Measurements from ENCODE around the gene EXOSC1. TPM values are rescaled to one million over a fixed set of nuclear protein-coding genes. Genes with fewer than 3 reads are reported as not detected.

EXOSC1 gene
- total and polyA plus RNA-seq, 2 of the 13 experiments (the other 11 are each of a cell fraction or from before 2014, with no cell fraction given): 36.3 to 39.9 TPM

GRCh38 chr10:97411406-97411805 is 34.4 kb downstream of the EXOSC1 start (continued):
- TF ChIP-seq MEIS1 (CRISPR knock-in tag; IDR thresholded peaks at IDR 0.05; ENCODE audit: borderline replicate concordance) (no peak), ZNF317 (CRISPR knock-in tag; IDR thresholded peaks at IDR 0.05) (no peak), SALL1 (CRISPR knock-in tag; IDR thresholded peaks at IDR 0.05) (peak; percentile 54), TCF7L2 (IDR thresholded peaks at IDR 0.05; ENCODE audit: low read depth, low read length) (no peak), ZNF430 (CRISPR knock-in tag; IDR thresholded peaks at IDR 0.05) (0 out of 2 replicates have a peak, but pooled peaks have one; percentile 23), MIER2 (CRISPR knock-in tag; IDR thresholded peaks at IDR 0.05) (0 out of 2 replicates have a peak, but pooled peaks have one; percentile 26), RARA (CRISPR knock-in tag; IDR thresholded peaks at IDR 0.05) (peak; percentile 84), TARDBP (CRISPR knock-in tag; IDR thresholded peaks at IDR 0.05) (0 out of 2 replicates have a peak, but pooled peaks have one; percentile 42), RCOR2 (CRISPR knock-in tag; IDR thresholded peaks at IDR 0.05) (0 out of 2 replicates have a peak, but pooled peaks have one; percentile 48), ARID5B (CRISPR knock-in tag; IDR thresholded peaks at IDR 0.05) (peak; percentile 59), ZSCAN22 (CRISPR knock-in tag; IDR thresholded peaks at IDR 0.05) (peak; percentile 95), SAP130 (CRISPR knock-in tag; IDR thresholded peaks at IDR 0.05; ENCODE audit: low read depth) (peak; percentile 54; the same call in 1 of the 2 replicates), HDAC2 (CRISPR knock-in tag; IDR thresholded peaks at IDR 0.05) (peak; percentile 38; the same call in 1 of the 2 replicates), ZNF644 (CRISPR knock-in tag; IDR thresholded peaks at IDR 0.05; ENCODE audit: low read depth) (0 out of 2 replicates have a peak, but pooled peaks have one; percentile 48)
- TF ChIP-seq, protein P1, sequence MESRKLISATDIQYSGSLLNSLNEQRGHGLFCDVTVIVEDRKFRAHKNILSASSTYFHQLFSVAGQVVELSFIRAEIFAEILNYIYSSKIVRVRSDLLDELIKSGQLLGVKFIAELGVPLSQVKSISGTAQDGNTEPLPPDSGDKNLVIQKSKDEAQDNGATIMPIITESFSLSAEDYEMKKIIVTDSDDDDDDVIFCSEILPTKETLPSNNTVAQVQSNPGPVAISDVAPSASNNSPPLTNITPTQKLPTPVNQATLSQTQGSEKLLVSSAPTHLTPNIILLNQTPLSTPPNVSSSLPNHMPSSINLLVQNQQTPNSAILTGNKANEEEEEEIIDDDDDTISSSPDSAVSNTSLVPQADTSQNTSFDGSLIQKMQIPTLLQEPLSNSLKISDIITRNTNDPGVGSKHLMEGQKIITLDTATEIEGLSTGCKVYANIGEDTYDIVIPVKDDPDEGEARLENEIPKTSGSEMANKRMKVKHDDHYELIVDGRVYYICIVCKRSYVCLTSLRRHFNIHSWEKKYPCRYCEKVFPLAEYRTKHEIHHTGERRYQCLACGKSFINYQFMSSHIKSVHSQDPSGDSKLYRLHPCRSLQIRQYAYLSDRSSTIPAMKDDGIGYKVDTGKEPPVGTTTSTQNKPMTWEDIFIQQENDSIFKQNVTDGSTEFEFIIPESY (CRISPR knock-in tag; IDR thresholded peaks at IDR 0.05): peak; percentile 52; the same call in 1 of the 2 replicates
- TF ChIP-seq, protein P2, sequence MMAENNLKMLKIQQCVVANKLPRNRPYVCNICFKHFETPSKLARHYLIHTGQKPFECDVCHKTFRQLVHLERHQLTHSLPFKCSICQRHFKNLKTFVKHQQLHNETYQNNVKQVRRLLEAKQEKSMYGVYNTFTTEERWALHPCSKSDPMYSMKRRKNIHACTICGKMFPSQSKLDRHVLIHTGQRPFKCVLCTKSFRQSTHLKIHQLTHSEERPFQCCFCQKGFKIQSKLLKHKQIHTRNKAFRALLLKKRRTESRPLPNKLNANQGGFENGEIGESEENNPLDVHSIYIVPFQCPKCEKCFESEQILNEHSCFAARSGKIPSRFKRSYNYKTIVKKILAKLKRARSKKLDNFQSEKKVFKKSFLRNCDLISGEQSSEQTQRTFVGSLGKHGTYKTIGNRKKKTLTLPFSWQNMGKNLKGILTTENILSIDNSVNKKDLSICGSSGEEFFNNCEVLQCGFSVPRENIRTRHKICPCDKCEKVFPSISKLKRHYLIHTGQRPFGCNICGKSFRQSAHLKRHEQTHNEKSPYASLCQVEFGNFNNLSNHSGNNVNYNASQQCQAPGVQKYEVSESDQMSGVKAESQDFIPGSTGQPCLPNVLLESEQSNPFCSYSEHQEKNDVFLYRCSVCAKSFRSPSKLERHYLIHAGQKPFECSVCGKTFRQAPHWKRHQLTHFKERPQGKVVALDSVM (CRISPR knock-in tag; IDR thresholded peaks at IDR 0.05): peak; percentile 98

Measured in HepG2 (cell line).